Measurements from ENCODE around the gene OMA1. TPM values are rescaled to one million over a fixed set of nuclear protein-coding genes. Genes with fewer than 3 reads are reported as not detected.
A peak's percentile ranks its signal among the peaks of the same experiment; 100 is the strongest.
"Not testable (repeated sequence)": the region's sequence is repeated elsewhere in the genome, so short reads cannot be mapped to it uniquely, and the experiment has no call there.

The OMA1 gene
- total RNA-seq, 1 donor from 2014 or later: 17.7 TPM

DNA sequence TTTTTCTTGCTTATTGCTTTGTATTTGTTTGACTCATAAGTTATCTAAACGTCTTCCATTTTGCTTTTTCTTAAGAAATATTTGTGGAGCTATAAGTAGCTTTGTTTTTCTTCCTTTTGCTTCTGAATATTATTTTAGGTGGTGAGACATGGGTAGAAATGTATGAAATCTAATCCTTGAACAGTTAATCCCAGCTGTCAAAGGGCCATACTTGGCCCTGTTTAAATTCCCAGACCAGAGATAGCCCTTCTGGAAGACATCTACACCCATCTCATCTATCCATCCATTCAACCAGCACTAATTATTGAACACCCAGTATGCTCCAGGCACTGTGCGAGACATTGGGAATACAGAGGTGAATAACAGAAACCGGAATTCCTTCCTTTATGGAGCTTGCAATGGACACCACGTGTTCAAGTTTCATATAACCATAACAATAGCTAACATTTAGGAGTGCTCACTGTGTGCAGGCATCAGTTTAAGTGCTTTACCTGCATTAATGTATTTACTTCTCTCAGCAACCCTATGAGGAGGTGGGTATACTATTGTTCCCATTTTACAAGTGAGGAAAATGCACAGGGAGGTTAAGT is 21.8 kb upstream of the OMA1 start:
- Mint-ChIP-seq H3K4me1 (peaks cover 21% of the 10 kb centered on the region), H3K27me3 (ENCODE audit: low read depth) (no peaks in the 10 kb centered on the region), H3K36me3 (no peaks in the 10 kb centered on the region), H3K4me3 (no peak overlapping the region), H3K9me3 (no peaks in the 10 kb centered on the region), H3K27ac (no peak overlapping the region)
- TF ChIP-seq, protein P1, sequence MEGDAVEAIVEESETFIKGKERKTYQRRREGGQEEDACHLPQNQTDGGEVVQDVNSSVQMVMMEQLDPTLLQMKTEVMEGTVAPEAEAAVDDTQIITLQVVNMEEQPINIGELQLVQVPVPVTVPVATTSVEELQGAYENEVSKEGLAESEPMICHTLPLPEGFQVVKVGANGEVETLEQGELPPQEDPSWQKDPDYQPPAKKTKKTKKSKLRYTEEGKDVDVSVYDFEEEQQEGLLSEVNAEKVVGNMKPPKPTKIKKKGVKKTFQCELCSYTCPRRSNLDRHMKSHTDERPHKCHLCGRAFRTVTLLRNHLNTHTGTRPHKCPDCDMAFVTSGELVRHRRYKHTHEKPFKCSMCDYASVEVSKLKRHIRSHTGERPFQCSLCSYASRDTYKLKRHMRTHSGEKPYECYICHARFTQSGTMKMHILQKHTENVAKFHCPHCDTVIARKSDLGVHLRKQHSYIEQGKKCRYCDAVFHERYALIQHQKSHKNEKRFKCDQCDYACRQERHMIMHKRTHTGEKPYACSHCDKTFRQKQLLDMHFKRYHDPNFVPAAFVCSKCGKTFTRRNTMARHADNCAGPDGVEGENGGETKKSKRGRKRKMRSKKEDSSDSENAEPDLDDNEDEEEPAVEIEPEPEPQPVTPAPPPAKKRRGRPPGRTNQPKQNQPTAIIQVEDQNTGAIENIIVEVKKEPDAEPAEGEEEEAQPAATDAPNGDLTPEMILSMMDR (IDR thresholded peaks at IDR 0.05; ENCODE audit: unreplicated experiment): no peak
- DNase-seq (ENCODE audit: low spot score in 2 of 2, unreplicated experiment in 2 of 2): no peak

- no peaks in the 10 kb centered on the region for H3K36me3 Mint-ChIP-seq
- peaks cover 3% of the 10 kb centered on the region for H3K9me3 Mint-ChIP-seq
- H3K27me3 Mint-ChIP-seq (ENCODE audit: low read depth): no peaks in the 10 kb centered on the region
- peaks cover 1% of the 10 kb centered on the region for H3K4me1 Mint-ChIP-seq
- TF ChIP-seq, protein P1 (IDR thresholded peaks at IDR 0.05; ENCODE audit: unreplicated experiment): no peak
- no peak overlapping the region for H3K27ac Mint-ChIP-seq
- H3K4me3 Mint-ChIP-seq: no peak overlapping the region
- DNase-seq (ENCODE audit: low spot score in 2 of 2, unreplicated experiment in 2 of 2): no peak
Observed at GRCh38 chr1:58566339-58566738, 19.8 kb upstream of the OMA1 start.

DNA sequence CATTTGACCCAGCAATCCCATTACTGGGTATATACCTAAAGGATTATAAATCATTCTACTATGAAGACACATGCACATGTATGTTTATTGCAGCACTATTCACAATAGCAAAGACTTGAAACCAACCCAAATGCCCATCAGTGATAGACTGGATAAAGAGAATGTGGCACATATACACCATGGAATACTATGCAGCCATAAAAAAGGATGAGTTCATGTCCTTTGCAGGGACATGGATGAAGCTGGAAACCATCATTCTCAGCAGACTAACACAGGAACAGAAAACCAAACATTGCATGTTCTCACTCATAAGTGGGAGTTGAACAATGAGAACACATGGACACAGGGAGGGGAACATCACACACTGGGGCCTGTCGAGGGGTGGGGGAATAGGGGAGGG is 17.2 kb upstream of the OMA1 start:
- not testable (repeated sequence) for DNase-seq (ENCODE audit: low spot score in 2 of 2, unreplicated experiment in 2 of 2); H3K36me3 Mint-ChIP-seq; H3K4me3 Mint-ChIP-seq; H3K27ac Mint-ChIP-seq; H3K27me3 Mint-ChIP-seq (ENCODE audit: low read depth); H3K4me1 Mint-ChIP-seq
- H3K9me3 Mint-ChIP-seq: peaks cover 16% of the 10 kb centered on the region

- no peaks in the 10 kb centered on the region for H3K4me1 Mint-ChIP-seq
- no peak for DNase-seq (ENCODE audit: low spot score in 2 of 2, unreplicated experiment in 2 of 2)
- no peak overlapping the region for H3K27ac Mint-ChIP-seq
- peaks cover 16% of the 10 kb centered on the region for H3K9me3 Mint-ChIP-seq
- no peak overlapping the region for H3K4me3 Mint-ChIP-seq
- TF ChIP-seq, protein P1 (IDR thresholded peaks at IDR 0.05; ENCODE audit: unreplicated experiment): no peak
- H3K36me3 Mint-ChIP-seq: no peaks in the 10 kb centered on the region
- no peaks in the 10 kb centered on the region for H3K27me3 Mint-ChIP-seq (ENCODE audit: low read depth)
Observed at GRCh38 chr1:58561633-58562032, 15.1 kb upstream of the OMA1 start.

DNA sequence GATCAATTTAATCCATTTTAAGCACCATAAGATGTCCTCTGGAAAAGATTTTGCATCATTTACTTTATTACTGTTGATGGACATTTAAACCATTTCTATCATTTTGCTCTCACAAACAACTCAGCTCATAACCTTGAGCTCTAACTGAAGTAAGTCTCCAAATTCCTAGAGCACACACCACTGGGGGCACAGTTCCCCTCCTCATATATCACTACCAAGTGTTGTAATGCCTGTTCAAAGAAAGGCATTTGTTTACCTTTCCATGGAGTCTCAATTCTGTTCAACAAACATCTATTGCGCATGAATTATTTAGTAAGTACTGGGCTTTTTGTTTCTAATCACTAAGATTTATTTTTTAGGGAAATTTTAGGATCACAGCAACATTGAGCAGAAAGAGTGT is 8.9 kb upstream of the OMA1 start:
- peaks cover 6% of the 10 kb centered on the region for H3K9me3 Mint-ChIP-seq
- no peaks in the 10 kb centered on the region for H3K27me3 Mint-ChIP-seq (ENCODE audit: low read depth)
- no peak overlapping the region for H3K27ac Mint-ChIP-seq
- H3K4me1 Mint-ChIP-seq: peaks cover 16% of the 10 kb centered on the region
- DNase-seq (ENCODE audit: low spot score in 2 of 2, unreplicated experiment in 2 of 2): no peak
- H3K36me3 Mint-ChIP-seq: no peaks in the 10 kb centered on the region
- TF ChIP-seq, protein P1 (IDR thresholded peaks at IDR 0.05; ENCODE audit: unreplicated experiment): no peak
- no peak overlapping the region for H3K4me3 Mint-ChIP-seq

DNA sequence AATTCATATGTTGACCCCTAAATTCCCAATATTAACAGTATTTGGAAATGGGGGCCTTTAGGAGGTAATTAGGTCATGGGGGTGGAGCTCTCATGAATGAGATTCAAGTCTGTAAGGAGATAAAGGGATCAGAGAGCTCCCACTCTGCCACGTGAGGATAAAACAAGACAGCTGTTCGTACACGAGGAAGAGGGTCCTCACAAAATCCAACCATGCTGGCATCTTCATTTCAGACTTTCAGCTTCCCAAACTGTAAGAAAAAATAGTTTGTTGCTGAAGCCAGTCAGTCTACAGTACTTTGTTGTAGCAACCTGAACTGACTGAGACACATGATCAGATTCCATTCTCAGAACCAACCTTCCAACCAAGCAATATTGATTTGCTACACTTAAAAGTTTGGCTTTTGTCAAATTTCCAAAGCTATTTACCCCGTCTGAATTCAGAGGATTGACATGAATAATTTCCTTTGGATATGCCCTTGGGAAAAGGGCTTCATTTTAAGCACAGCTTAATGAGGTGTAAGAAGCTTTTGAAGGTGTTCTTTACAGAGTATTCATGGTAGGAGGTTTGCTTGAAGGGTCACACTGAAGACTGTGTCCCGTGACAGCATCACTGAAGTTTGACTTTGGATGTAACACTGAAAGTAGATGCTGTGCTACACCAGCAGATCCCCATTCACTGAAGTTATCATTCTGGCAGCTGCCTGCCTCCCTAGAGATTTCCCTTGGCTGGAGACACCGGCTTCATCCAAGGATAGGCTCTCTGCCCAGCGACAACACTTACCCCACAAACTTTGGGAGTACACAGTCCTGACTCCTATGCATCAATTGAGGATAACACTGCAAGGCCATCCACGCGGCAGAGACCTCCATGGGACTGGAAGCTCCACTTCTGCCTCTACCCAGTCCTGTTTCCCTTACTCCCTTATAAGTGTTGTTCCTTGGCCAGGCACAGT is 4.9 kb upstream of the OMA1 start:
- H3K4me1 Mint-ChIP-seq: peaks cover 38% of the 10 kb centered on the region
- no peaks in the 10 kb centered on the region for H3K36me3 Mint-ChIP-seq
- no peak overlapping the region for H3K4me3 Mint-ChIP-seq
- DNase-seq (ENCODE audit: low spot score in 2 of 2, unreplicated experiment in 2 of 2): no peak
- no peaks in the 10 kb centered on the region for H3K27me3 Mint-ChIP-seq (ENCODE audit: low read depth)
- no peaks in the 10 kb centered on the region for H3K9me3 Mint-ChIP-seq
- TF ChIP-seq, protein P1 (IDR thresholded peaks at IDR 0.05; ENCODE audit: unreplicated experiment): no peak
- peak overlapping the region; percentile 45 for H3K27ac Mint-ChIP-seq

DNA sequence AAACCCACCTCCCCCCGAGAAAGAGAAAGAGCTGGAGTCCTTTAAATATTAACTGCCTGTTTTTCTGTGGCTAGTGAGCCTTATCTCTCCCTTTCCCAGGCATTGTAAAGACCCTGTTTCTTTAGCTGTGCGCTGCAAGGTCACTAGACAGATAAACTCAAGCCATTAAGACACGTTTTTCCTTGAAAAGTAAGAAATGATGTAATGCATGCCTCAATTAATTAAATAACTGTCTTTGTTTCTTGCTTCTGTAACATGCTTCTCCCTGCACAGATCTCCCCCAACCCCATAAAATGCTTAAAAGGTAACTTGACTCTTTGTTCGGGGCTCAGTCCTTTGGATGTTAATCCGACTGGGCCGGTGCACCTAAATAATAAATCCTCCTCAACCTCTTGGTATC is 2.8 kb upstream of the OMA1 start:
- peak overlapping the region; percentile 90 for H3K27ac Mint-ChIP-seq
- not testable (repeated sequence) for H3K4me3 Mint-ChIP-seq

More for the DNA sequence above, 2.8 kb upstream of the OMA1 start:
- not testable (repeated sequence) for H3K9me3 Mint-ChIP-seq; H3K36me3 Mint-ChIP-seq; DNase-seq (ENCODE audit: low spot score in 2 of 2, unreplicated experiment in 2 of 2); H3K27me3 Mint-ChIP-seq (ENCODE audit: low read depth)
- peaks cover 50% of the 10 kb centered on the region for H3K4me1 Mint-ChIP-seq
